H1 (cell line): ENCODE measurements around the gene CORIN.

Experiments
- CBX5 ChIP-seq: fragments of 300-800, 300-1000 bp; sonication (generic); IDR thresholded peaks from 2 replicates; pipeline ENCODE4 v1.7.1; 2016; ENCODE audit warnings: antibody characterized with exemption, low read length, low read depth
- CEBPB ChIP-seq: IDR thresholded peaks from 2 replicates; pipeline ENCODE4 v1.6.1; 2012; ENCODE audit warnings: low read depth, low read length
- CHD1 ChIP-seq: IDR thresholded peaks from 2 replicates; pipeline ENCODE4 v1.6.1; 2012; ENCODE audit warnings: low read depth, low read length, improper control_type of control experiment
- CHD2 ChIP-seq: IDR thresholded peaks from 2 replicates; pipeline ENCODE4 v1.6.1; 2012; ENCODE audit warnings: low read length, improper control_type of control experiment
- EZH2 ChIP-seq: fragments of 200-600 bp; sonication (generic); IDR thresholded peaks from 2 replicates; pipeline ENCODE4 v1.7.1; 2012; ENCODE audit warnings: low read depth, mild to moderate bottlenecking, moderate library complexity, low read length, inconsistent platforms; ENCODE audit not compliant: severe bottlenecking
- POLR2A ChIP-seq, 2 experiments: IDR thresholded peaks; 1 replicate in 1 of 2; 2 replicates in 1 of 2; pipeline ENCODE4 v1.6.1; 2011; ENCODE audit warnings: low read depth in 2 of 2, low read length in 2 of 2, mild to moderate bottlenecking in 2 of 2; ENCODE audit errors: control extremely low read depth in 1 of 2
- POLR2AphosphoS5 ChIP-seq: IDR thresholded peaks from 2 replicates; pipeline ENCODE4 v1.6.1; 2011; ENCODE audit warnings: low read depth, low read length
- RFX5 ChIP-seq: IDR thresholded peaks from 2 replicates; pipeline ENCODE4 v1.6.1; 2011; ENCODE audit warnings: low read depth, low read length, improper control_type of control experiment, borderline replicate concordance

DNA sequence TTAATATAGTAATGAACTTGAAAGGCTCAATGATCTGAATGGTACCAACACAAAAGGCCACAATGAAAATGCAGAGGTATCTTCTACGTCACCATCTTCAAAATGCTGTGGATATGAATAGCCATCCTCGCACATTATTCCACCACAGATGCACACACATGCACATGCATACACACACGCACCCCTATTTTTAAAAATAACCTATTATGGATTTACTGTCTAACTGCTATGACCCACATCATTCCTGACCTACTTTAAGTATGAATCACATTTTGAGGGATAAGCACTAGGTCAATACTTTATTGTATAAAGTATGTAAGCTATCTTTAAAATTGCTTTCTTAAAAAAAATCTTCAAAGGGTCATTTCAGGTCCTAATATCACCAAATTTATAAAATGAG, 24.4 kb upstream of the CORIN start:
- no peak for TF ChIP-seq CBX5
- no peak for TF ChIP-seq EZH2
- TF ChIP-seq CEBPB = no peak
- no peak for TF ChIP-seq CHD1
- no peak for TF ChIP-seq POLR2AphosphoS5
- TF ChIP-seq CHD2 = no peak
- no peak for TF ChIP-seq POLR2A (IDR thresholded peaks at IDR 0.05; ENCODE audit: control extremely low read depth in 1 of 2, low read depth in 2 of 2, low read length in 2 of 2)
- TF ChIP-seq RFX5 = no peak
